ENCODE measurements around the gene ARFIP1.
"Not testable (repeated sequence)": the region's sequence is repeated elsewhere in the genome, so short reads cannot be mapped to it uniquely, and the experiment has no call there.

Gene ARFIP1

DNA sequence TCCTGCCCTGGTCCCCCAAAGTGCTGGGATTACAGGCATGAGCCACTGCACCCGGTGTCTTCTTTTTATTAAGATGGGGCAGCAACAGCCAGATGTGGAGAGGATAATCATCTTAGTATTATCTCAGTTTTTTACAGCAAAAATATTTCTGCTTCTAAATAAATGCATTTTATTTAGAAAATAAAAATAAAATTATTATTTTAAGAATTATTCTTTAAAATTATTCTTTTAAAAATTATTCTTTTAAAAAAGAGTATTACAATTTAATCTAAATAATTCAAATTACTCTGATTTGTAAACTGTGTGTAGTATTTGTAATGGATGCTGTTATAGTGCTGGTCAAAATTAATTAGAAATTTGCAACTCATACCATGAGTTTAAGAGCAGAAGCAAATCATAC is 67.6 kb downstream of the ARFIP1 start:
- FAIRE-seq: no peak

DNA sequence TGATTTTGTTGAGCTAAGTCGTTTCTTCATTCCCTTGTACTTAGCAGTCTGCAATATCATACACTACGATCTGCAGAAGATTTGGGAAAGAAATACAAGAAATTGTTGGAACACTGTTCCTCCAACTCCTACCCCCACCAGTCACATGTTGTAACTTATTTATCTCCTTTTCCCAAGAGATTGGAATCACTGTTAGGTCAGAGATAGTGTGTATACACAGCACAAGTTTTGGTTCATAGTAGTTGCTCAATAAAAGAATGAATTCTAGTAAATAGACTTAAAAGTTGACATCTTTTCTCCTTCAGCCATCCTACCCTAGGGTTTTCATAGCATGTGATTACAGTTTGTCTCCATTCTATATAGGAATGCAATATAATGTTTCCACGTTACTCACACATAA is 68.8 kb downstream of the ARFIP1 start:
- no peak for FAIRE-seq

DNA sequence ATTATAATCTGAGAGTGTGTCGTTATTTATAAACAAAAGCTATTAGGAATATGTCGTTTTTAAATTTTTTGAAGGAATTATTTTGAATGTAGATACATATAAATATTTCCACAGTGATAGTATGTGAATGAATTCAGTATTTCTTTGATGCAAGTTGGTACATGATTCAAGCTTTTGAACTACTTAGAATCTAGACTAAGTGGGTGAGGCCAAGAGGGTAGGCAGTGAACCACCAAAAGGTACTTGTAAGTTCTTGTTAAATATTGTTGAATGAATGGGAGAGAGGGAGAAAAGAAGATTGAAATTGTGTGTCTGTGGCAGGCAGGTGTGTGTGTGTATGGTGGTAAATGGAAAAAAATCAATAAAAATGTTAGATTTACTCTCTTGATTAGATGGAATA is 69.6 kb downstream of the ARFIP1 start:
- no peak for FAIRE-seq

DNA sequence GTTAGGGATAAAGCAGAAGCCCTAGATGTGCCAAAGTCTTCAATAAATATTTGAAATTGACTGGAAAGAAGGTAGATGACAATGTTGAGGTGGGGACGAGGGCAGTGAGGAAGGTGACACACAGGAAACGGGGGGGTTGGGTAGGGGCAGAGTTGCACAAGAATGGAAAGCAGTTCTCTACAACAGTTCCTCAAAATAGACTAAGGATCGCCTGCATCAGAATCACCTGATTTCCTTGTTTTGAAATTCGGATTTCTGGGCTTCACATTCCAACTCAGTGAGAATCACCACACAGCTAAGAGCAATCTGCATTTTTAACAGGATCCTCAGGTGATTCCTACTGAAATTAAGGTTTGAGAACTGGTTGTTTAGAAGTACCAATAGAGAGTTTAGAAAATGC is 70.6 kb downstream of the ARFIP1 start:
- no peak for FAIRE-seq

DNA sequence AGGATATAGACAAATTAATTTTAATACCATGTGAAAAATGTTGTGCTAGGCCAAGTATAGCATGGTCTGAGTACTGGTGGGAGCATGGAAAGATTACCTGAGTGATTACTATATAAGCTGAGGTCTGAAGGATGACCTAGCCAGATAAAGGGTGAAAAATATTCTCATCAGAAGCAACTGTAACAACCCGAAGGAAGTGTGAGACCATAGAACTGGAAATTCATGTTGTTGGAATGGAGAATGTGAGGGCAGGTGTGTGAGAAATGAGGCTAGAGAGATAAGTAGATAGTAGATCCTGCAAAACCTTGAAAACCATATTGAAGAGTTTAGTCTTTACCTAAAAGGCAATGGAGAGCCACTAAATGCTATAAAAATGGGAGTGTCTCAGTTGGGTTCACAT is 71.5 kb downstream of the ARFIP1 start:
- no peak for FAIRE-seq

DNA sequence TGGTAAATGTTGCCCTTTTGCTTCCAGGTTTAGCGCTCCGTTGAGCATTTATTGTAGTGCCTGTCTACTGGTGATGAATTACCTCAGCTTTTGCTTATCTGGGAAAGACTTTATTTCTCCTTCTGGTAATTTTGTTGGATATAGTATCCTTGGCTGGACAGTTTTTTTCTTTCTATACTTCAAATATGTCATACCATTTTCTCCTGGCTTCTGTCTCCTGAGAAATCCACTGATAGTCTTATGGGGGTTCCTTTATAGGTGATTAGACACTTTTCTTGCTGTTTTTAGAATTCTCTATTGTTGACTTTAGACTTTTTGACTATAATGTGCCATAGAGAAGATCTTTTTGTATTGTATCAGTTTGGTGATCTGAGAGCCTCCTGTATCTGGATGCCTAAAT is 73.5 kb downstream of the ARFIP1 start:
- no peak for FAIRE-seq

DNA sequence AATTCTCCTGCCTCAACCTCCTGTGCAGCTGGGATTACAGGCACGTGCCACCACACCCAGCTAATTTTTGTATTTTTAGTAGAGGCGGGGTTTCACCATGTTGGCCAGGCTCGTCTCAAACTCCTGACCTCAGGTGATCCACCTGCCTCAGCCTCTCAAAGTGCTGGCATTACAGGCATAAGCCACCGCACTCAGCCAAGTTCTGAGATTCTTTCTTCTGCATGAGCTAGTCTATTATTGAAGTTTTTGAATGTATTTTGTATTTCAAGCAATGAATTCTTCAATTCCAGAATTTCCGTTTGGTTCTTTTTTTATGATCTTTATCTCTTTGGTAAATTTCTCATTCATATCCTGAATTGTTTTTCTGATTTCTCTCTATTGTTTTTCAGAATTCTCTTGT is 74.3 kb downstream of the ARFIP1 start:
- FAIRE-seq: not testable (repeated sequence)

DNA sequence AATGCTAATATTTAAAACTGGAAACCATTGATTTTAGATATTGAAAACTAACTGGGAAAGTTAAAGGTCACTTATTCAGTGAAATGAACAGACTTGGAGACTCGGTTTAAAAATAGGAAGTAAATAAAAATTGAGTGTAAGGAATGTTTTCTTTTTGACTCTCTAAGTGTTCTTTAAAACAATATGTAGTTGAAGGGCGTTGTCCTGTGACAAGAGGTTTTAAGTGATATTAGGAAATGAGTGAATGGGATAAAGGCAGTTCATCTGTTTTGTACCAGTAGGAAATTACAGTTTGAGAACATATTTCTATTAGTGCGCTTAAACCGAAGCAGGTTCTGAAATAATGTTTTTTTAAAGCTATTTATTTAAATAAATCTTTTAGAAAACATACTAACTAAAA is 77.2 kb downstream of the ARFIP1 start:
- FAIRE-seq: no peak

DNA sequence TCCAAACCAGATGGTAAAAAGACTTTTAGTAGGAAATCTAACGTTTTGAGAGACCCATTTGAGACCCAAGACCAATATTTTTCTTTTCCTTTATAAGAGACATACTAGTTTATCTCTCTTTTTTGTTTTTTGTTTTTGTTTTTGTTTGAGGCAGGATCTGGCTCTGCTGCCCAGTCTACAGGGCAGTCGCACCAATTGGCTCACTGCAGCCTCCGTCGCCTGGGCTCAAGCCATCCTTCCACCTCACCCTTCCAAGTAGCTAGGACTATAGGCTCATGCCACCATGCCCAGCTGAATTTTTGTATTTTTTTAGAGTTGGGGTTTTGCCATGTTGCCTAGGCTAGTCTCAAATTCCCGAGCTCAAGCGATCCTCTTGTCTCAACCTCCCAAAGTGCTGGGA is 79.2 kb downstream of the ARFIP1 start:
- no peak for FAIRE-seq

DNA sequence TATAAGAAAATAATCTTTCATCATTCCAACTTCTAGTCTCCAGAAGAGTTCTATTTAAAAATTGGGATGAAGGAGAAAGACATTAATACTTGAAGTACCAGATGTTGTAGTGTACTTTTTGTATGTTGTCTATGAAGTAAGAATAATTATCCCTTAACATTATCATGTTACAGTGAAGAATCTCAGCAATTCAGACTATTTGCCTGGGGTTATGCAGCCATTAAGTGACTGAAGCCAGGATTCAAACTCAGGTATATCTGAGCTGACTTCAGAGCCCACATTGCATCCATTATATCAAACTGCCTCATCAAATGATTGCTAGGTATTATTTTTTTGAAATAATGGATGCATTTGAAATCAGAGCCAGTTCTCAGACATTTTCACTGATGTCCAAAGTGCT is 80.3 kb downstream of the ARFIP1 start:
- FAIRE-seq: no peak

DNA sequence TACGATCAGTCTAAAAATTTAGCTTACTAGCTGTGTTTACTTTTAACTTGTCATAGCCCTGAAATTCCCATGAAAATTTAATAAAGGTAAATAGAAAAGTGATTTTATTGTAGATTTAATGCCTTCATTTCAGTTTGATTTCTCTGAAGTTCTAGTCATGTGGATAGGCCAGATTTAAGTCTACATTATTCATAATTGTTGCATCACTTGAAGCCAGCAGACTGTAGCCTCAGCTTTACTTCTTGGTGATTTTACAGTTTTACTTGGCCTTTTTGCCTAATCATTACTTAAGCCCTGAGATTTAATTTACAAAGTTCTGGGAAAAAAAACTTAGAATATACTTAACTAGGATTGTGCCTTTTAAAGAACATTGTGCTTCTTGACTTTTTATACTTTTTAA is 82.9 kb downstream of the ARFIP1 start:
- FAIRE-seq: peak; percentile 47

DNA sequence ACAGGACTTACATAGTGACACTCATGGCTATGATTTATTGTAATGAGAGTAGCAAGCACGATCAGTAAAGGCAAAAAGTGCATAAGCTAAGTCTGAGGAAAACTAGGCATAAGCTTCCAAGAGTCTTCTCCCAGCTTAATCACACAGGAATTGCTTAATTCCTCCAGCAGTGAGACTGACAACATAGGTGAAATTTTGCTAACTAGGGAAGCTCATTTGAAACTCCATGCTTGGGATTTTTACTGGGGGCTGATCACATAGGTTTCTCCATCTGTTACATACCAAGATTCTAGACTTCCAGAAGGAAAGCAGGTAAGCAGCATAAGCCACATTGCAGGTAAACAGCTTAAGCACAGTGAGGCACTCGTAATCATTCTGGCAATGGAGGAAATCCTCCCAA is 84.6 kb downstream of the ARFIP1 start:
- no peak for FAIRE-seq

DNA sequence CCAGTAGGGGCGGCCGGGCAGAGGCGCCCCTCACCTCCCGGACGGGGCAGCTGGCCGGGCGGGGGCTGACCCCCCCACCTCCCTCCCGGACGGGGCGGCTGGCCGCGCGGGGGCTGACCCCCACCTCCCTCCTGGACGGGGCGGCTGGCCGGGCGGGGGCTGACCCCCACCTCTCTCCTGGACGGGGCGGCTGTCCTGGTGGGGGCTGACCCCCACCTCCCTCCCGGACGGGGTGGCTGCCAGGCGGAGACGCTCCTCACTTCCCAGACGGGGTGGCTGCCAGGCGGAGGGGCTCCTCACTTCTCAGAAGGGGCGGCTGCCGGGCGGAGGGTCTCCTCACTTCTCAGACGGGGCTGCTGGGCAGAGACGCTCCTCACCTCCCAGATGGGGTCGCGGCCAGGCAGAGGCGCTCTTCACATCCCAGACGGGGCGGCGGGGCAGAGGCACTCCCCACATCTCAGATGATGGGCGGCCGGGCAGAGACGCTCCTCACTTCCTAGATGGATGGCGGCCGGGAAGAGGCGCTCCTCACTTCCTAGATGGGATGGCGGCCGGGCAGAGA is 86.8 kb downstream of the ARFIP1 start:
- FAIRE-seq: not testable (repeated sequence)

DNA sequence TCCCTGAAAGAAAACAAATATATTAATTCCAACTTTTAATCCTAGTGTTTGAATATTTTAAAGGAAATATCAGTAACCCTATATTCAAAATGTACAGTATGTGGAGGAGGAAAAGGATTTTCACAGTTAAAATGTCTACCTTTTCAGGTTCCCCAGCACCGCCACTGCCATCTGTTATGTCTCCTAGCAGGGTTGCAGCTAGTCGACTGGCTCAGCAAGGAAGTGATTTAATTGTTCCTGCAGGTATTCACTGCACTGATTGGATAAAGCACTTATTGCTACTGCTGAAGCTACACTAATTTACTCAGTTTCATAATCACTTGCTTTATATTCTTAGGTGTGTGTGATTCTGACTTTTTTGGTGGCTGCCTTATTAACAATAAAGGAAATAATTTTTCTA is 90.9 kb downstream of the ARFIP1 start:
- no peak for FAIRE-seq

DNA sequence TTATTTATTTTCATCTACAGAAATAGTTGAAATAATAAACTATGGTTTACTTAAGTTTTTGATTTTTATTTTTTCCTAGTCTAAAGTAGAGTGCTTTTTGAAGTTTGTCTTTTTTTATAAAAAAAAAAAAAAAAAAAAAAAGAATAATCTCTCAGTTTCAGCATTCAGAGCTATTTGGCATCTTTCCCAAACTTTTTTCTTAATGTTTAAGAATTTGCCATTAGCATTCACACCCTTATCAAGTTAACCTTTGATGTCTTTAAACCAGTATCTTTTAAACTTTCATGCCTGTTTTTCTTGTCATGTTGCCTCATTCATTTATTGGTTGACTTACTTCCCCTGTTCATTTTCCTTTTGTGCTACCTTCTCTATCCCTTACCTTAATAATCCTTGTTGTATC is 95.5 kb downstream of the ARFIP1 start:
- FAIRE-seq: peak; percentile 41

DNA sequence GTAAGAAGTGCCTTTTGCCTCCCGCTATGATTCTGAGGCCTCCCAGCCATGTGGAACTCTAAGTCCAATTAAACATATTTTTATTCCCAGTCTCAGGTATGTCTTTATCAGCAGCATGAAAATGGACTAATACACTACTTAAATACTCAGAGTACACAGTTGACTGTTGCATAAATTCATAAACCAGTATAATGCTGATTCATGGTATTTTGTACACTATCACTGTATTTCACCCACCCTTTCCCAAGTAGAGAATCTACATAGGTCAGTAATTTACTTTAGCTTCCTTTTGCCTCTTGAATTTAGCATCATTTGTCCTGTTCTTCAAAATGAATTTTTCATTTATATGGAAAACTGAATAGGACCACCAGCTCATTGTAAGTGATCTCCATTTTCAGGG is 98.1 kb downstream of the ARFIP1 start:
- FAIRE-seq: no peak

DNA sequence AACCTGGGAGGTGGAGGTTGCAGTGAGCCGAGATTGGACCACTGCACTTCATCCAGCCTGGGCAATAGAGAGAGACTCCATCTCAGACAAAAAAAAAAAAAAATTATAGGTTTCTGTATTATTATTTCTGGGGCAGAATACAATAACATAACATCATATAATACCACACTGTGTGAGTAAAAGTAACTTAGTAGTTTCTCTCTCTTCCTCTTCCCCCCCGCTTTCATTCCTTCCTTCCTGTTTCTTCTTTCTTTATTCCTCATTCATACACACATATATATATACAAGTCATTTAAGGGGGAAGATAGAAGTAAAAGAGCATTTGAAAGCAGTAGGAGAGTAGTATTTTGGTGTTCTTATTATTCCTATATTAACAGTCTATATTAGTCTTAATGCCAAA is 100.5 kb downstream of the ARFIP1 start:
- FAIRE-seq: no peak

DNA sequence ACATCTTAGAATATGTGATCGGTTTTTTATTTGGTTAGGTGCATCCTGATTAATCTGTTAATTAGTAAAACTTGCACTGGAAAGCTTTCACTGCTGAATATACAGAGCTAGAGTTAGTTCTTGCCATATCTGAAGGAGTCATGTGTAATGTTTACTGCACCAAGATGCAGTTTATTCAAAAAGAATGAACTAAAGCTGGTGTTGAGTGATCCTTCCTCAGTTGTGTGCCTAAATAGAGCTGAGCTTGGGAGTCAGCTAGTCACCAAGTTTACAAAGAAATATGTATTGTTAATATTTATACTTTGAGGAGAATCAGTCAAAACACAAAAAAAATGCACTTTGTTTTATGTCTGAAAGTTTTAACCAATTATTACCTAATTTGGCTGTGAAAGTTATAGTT is 102.2 kb downstream of the ARFIP1 start:
- no peak for FAIRE-seq

DNA sequence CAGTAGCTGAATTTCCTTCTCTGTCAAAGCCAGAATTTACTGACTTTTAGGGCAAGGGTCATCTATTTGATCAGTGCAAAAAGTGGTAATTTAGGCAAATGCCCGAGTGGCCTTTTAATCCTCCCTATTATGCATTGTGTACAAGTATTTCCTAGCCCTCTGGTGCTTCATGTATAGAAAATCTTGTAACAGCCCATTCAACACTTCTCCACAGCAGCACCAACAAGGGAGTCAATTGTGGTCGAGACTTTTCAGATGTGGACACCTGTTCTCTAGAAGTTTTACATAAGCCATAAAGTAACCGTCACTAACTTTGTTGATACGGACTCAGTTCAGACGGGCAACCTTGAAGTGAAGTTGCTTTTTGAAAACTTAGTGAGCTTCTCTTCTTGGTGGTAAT is 105.4 kb downstream of the ARFIP1 start:
- FAIRE-seq: no peak

DNA sequence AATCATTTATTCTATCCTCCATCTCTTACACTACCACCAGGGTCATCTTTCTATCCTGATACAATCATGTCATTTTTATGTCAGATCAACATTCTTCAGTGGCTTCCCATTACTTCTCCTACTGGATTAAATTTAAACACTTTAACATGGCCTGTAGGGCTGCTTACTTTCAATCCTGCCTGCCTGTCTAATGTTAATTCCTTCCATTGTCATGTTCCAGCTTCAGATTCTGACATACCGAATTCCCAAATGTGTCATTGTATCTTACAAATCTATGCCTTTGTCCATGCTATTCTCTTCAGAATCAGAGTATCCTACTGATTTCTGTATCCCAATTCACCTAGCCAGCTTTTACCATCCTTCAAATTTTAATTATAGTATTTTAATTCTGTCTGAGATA is 106.4 kb downstream of the ARFIP1 start:
- no peak for FAIRE-seq

DNA sequence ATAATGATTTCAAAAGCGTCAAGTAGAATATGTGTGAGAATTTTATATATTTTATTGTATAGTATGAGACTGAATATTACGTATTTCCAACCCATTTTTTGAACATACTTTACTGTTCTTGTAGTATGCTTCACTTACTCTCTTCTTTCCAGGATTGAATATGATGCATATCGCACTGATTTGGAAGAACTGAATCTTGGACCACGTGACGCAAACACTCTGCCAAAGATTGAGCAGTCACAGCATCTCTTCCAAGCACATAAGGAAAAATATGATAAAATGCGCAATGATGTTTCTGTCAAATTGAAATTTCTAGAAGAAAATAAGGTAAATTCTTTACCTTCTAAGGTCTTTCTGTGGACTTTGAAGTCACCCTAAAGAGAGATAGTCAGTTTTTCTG is 108.2 kb downstream of the ARFIP1 start:
- no peak for FAIRE-seq

DNA sequence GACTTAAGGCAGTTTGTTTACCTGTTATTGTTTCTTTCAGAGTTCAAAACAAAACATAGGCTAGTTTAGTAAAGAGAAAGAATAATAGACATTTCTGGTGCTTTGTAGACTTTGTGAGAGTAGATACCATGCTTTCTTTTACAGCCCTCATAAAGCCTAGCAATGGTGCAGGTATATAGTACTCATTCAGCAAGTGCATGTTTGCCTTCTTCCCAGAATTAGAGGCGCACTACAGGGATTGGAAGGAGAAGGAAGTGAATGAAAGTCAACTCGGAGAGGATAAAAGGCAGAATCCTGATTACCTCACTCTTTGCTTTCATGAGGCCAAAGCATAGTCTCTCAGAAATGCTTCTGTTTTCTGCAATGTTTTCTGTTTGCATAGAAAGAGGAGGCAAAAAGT is 113.2 kb downstream of the ARFIP1 start:
- FAIRE-seq: peak; percentile 88

DNA sequence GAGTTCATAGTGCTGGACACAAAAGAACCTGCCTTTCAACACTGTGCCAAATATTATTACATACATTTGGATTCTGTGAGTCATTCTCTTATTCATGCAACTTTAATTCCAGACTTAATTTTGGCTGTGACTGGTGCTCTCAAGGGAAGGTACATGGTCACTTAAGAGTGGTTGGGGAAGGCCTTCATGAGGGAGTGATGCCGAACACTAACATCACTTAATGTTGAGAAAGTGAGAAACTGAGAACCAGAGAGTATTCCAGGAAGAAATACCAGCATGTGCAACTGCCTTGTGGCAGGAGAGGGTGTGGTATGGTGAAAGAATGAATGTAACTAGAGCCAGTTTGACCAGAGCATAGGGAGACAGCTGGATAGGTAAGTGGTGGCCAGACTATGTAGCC is 114.9 kb downstream of the ARFIP1 start:
- no peak for FAIRE-seq

DNA sequence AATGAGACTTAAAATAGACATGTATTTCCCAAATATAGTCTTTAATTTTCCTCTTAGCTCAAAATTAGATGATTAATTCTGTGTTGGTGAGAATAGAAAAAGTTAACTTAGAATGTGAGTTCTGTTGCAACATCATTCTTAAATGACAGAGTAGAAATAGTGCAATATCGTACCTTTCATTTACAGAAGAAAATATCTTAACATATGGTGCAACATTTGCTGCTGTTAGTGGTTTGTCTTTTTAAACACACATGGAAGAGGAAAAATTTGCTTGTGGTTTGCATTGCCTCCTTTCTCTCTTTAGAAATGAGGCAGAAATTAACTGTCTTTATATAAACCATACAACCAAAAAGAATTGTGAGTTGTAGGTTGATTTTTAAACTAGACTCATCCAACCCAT is 117.1 kb downstream of the ARFIP1 start:
- FAIRE-seq: no peak

DNA sequence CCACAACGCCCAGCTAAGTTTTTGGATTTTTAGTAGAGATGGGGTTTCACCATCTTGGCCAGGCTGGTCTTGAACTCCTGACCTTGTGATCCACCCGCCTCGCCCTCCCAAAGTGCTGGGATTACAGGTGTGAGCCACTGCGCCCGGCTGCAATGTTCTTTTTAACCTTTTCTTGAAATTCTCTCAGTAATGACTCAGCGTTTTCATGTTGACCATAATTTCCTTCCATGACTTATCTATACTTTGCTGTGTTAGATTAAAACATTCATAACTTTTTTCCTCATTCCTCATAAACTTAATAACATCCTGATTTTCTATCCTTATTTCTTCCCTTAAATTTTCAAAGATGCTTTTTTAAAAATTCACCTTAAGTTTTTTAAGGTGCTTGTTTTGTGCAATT is 118.4 kb downstream of the ARFIP1 start:
- FAIRE-seq: not testable (repeated sequence)

DNA sequence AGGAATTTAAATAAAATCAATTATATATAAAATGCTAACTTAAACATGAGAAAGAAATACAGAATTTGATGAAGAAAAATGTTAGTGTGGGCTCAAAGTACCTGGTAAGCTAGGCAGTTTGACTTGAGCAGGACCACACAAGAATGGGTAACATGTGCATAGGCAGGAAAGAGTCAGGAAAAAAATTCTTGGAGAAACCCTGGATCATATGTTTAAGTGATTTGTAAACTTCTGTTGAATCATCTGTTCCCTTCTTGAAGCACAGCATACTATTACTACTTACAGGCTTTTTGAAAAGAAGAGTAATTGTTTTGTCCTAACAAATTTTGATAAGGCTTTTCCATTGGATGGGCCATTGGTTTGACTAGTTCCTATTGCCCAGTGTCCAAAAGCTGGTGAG is 118.9 kb downstream of the ARFIP1 start:
- FAIRE-seq: no peak

Measured in colon (tissue), 2 donors.